K562 (cell line): Measurements from ENCODE around the gene EEF1A1.

Experiments
- CREB1 ChIP-seq, 2 experiments: sonication (generic) in 1 of 2; formaldehyde crosslinking in 1 of 2; IDR thresholded peaks; 2 replicates each; pipeline versions ENCODE4 v1.6.1 to v1.8.0; 2012 to 2022; ENCODE audit warnings: inconsistent platforms in 1 of 2, mild to moderate bottlenecking in 1 of 2, missing genetic modification reagents in 1 of 2, moderate library complexity in 1 of 2
- CTCF ChIP-seq, 3 experiments: IDR thresholded peaks in 2 of 3; conservative IDR thresholded peaks in 1 of 3; 2 replicates each; pipeline ENCODE4 v1.5.1; 2011 to 2012; ENCODE audit warnings: low read length in 3 of 3, mild to moderate bottlenecking in 3 of 3, control low read depth in 2 of 3, improper control_type of control experiment in 1 of 3, inconsistent platforms in 1 of 3, low read depth in 1 of 3, mixed read lengths in 1 of 3, moderate library complexity in 1 of 3; ENCODE audit not compliant: insufficient read depth in 2 of 3
- E4F1 ChIP-seq: fragments of 250-450 bp; sonication (Bioruptor Pico); IDR thresholded peaks from 2 replicates; pipeline ENCODE4 v1.5.0; 2021; ENCODE audit warnings: mild to moderate bottlenecking, borderline replicate concordance
- EP300 ChIP-seq: IDR thresholded peaks from 2 replicates; pipeline ENCODE4 v1.6.1; 2012; ENCODE audit warnings: low read length, improper control_type of control experiment
- ETS1 ChIP-seq: conservative IDR thresholded peaks from 2 replicates; pipeline ENCODE4 v1.6.1; 2011; ENCODE audit warnings: low read depth, mild to moderate bottlenecking, low read length; ENCODE audit not compliant: control insufficient read depth
- EZH2 ChIP-seq: IDR thresholded peaks from 2 replicates; pipeline ENCODE4 v1.6.1; 2012; ENCODE audit warnings: low read depth, mild to moderate bottlenecking, inconsistent platforms, low read length, borderline replicate concordance
- KLF10 ChIP-seq: fragments of 250-450 bp; sonication (Bioruptor Pico); IDR thresholded peaks from 2 replicates; pipeline ENCODE4 v1.6.1; 2021; ENCODE audit warnings: matching md5 sums
- MAX ChIP-seq: sonication (generic); formaldehyde crosslinking; IDR thresholded peaks from 2 replicates; pipeline ENCODE4 v1.9.0; 2022; ENCODE audit warnings: mild to moderate bottlenecking, missing genetic modification reagents
- NBN ChIP-seq: fragments of 450-650 bp; IDR thresholded peaks from 2 replicates; pipeline ENCODE4 v1.6.1; 2016; ENCODE audit warnings: low read depth, mild to moderate bottlenecking
- PRDM10 ChIP-seq: fragments of 450-650 bp; IDR thresholded peaks from 2 replicates; pipeline ENCODE4 v1.6.1; 2018; ENCODE audit not compliant: partially characterized antibody
- SNRNP70 ChIP-seq: fragments of 200-400 bp; formaldehyde crosslinking; optimal IDR thresholded peaks from 2 replicates; pipeline ENCODE3; 2017; ENCODE audit warnings: low read depth, low read length
- SRSF3 ChIP-seq: fragments of 200-400 bp; formaldehyde crosslinking; IDR thresholded peaks from 2 replicates; pipeline ENCODE4 v1.6.1; 2016; ENCODE audit warnings: mild to moderate bottlenecking, low read length, moderate library complexity; ENCODE audit not compliant: insufficient read depth
- ZC3H4 ChIP-seq: sonication (generic); formaldehyde crosslinking; IDR thresholded peaks from 2 replicates; pipeline ENCODE4 v1.9.0; 2021; ENCODE audit warnings: missing genetic modification reagents, borderline replicate concordance
- ZNF217 ChIP-seq: sonication (generic); formaldehyde crosslinking; IDR thresholded peaks from 2 replicates; pipeline ENCODE4 v1.8.0; 2022; ENCODE audit warnings: mild to moderate bottlenecking, missing genetic modification reagents

- TF ChIP-seq CTCF (IDR thresholded peaks at IDR 0.05 in 2 of 3, conservative IDR thresholded peaks at IDR 0.05 in 1 of 3; ENCODE audit: insufficient read depth in 2 of 3, low read depth in 1 of 3, low read length in 3 of 3) (no peak), SNRNP70 (no peak), ZNF217 (no peak), EZH2 (no peak), E4F1 (CRISPR knock-in tag) (no peak), ETS1 (no peak), EP300 (no peak), ZC3H4 (CRISPR knock-in tag) (no peak), MAX (CRISPR knock-in tag) (no peak), CREB1 (IDR thresholded peaks at IDR 0.05) (no peak), CREB1 (CRISPR knock-in tag; IDR thresholded peaks at IDR 0.05) (no peak), NBN (no peak), KLF10 (CRISPR knock-in tag) (no peak), PRDM10 (no peak), SRSF3 (no peak)
Observed at GRCh38 chr6:73509851-73510250, 11.0 kb downstream of the EEF1A1 start.
